ENCODE data around the gene ERP27. TPM values are rescaled to one million over a fixed set of nuclear protein-coding genes. Genes with fewer than 3 reads are reported as not detected.
A peak's percentile ranks its signal among the peaks of the same experiment; 100 is the strongest.

The ERP27 gene
- total RNA-seq, 6 experiments from 2014 or later = not detected

DNA sequence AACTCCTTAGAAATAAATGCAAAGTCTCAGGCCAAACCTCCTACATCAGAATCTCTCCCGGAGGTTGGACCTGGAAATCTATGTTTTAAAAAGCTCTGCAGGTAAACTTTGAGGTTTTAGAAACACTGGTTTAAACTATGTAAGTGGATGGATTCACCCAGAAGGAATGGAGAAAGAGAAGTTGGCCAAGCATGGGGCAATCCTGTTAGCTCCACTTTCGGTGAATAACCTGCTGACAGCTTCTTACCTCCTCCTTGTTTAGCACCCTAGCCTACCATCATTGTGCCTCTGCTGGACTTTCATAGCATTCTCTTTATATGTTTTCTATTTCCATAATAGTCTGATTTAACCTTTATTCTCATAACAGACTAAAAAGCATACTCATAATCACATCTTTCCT lies 26.1 kb upstream of the ERP27 start:
- Mint-ChIP-seq H3K4me3 (no peak overlapping the region), H3K4me1 (ENCODE audit: low read depth) (peaks cover 14% of the 10 kb centered on the region), H3K9me3 (no peaks in the 10 kb centered on the region), H3K27me3 (ENCODE audit: insufficient read depth) (no peaks in the 10 kb centered on the region; the same call in none of the 2 replicates), H3K36me3 (ENCODE audit: low read depth) (no peaks in the 10 kb centered on the region), H3K27ac (no peak overlapping the region)
- TF ChIP-seq, protein P1, sequence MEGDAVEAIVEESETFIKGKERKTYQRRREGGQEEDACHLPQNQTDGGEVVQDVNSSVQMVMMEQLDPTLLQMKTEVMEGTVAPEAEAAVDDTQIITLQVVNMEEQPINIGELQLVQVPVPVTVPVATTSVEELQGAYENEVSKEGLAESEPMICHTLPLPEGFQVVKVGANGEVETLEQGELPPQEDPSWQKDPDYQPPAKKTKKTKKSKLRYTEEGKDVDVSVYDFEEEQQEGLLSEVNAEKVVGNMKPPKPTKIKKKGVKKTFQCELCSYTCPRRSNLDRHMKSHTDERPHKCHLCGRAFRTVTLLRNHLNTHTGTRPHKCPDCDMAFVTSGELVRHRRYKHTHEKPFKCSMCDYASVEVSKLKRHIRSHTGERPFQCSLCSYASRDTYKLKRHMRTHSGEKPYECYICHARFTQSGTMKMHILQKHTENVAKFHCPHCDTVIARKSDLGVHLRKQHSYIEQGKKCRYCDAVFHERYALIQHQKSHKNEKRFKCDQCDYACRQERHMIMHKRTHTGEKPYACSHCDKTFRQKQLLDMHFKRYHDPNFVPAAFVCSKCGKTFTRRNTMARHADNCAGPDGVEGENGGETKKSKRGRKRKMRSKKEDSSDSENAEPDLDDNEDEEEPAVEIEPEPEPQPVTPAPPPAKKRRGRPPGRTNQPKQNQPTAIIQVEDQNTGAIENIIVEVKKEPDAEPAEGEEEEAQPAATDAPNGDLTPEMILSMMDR (IDR thresholded peaks at IDR 0.05) = no peak
- no peak for DNase-seq

DNA sequence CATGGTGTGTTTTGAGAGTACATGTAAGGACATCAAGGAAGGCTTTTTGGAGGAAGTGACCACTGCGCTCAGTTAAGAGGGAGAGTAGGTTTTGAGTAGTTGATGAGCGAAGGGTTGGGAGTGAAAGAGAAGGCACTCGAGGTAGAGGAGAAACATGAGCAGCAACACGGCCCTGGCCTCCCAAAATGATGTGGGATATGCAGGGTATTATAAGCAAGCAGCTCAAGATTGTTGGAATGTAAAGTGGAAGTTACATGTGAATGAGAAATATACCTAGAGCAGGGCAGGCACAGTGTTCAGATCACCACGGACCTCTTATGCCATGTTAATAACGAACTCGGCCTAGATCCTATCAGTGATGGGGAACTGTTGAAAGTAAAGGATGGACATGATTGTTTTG lies 25.2 kb upstream of the ERP27 start:
- no peak for DNase-seq
- Mint-ChIP-seq H3K27ac (no peak overlapping the region), H3K36me3 (ENCODE audit: low read depth) (no peaks in the 10 kb centered on the region), H3K4me1 (ENCODE audit: low read depth) (peaks cover 14% of the 10 kb centered on the region), H3K4me3 (no peak overlapping the region), H3K27me3 (ENCODE audit: insufficient read depth) (no peaks in the 10 kb centered on the region; the same call in none of the 2 replicates), H3K9me3 (no peaks in the 10 kb centered on the region)
- TF ChIP-seq, protein P1 (IDR thresholded peaks at IDR 0.05) = no peak

DNA sequence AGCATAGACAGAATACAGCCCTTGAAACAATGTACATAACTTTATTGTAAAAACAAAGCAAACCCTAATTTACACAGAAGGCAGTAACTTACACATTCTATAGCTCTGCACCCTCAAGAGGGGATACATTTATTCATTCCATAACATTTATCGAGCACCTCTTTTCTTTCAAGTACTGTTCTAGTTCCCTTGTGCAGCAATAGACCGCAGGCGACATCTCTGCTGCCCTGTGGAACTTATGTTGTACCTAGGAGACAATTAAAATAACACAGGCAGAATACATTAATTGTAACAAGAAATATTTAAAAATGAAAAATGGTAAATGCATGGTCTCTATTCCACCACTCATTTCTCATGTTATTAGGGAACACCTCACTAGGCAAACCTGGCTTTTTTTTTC lies 24.5 kb upstream of the ERP27 start:
- H3K4me1 Mint-ChIP-seq (ENCODE audit: low read depth) = peaks cover 14% of the 10 kb centered on the region
- H3K27me3 Mint-ChIP-seq (ENCODE audit: insufficient read depth) = no peaks in the 10 kb centered on the region; the same call in none of the 2 replicates
- no peak overlapping the region for H3K27ac Mint-ChIP-seq
- no peak for DNase-seq
- TF ChIP-seq, protein P1 (IDR thresholded peaks at IDR 0.05) = no peak
- H3K4me3 Mint-ChIP-seq = no peak overlapping the region
- no peaks in the 10 kb centered on the region for H3K36me3 Mint-ChIP-seq (ENCODE audit: low read depth)
- no peaks in the 10 kb centered on the region for H3K9me3 Mint-ChIP-seq

DNA sequence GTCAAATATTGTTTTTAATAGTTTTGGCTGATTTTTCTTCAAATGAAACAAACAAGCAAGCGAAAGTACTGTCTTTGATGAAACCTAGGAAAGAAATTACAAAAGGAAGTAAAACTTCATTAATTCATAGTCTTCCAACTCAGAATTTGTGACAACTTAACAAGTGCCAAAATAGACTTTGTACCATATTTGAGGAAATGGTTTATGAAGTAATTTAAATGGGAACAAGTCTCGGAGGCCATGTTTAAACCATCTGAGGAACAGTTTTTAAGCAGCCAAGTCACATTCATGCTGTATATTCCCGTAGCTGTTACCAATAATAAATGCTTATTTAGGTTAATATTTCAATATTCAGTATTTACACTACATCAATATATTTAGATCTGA lies 23.8 kb upstream of the ERP27 start:
- Mint-ChIP-seq H3K27me3 (ENCODE audit: insufficient read depth) (peaks cover 2% of the 10 kb centered on the region), H3K4me1 (ENCODE audit: low read depth) (peaks cover 14% of the 10 kb centered on the region), H3K36me3 (ENCODE audit: low read depth) (no peaks in the 10 kb centered on the region), H3K27ac (no peak overlapping the region), H3K4me3 (no peak overlapping the region), H3K9me3 (no peaks in the 10 kb centered on the region)
- TF ChIP-seq, protein P1 (IDR thresholded peaks at IDR 0.05) = no peak
- DNase-seq = no peak

DNA sequence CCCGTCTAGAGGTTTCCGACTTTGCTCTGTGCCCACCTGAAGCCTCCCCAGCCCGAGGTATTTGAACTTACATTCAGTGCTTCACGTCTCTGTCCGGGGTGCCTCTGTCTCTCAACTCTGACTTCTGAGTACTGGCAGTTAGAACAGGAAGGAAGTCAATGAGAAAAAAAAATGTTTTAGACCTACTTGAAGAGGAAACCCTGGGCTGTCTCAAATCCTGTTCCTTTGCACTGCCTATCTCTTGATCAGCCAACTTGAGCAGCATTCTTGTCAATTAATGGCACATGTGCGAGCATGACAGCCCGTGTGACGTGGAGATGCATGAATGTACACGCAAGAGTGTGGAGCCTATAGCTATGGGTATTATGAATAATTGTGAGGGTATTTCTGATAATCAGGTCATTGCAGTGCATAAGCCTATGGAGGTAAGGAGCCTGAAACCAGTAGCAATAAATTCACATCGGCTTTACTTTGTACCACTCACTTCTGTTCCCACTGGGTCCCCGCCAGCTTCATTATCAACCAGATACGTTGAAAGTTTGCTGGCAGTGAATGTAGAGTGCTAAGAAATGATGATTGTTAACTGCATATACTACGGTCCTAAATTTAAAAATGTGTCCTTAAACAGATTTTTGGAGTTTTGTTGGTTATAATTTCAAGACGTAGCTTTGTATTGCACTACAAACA lies 23.3 kb upstream of the ERP27 start, which contains the start of gene ARHGDIB:
ARHGDIB (minus strand) TSS at position 136 of the 687 bp plus-strand sequence. CDS start 10,889 bp downstream, outside the sequence.
- TF ChIP-seq, protein P1 (IDR thresholded peaks at IDR 0.05) = no peak
- Mint-ChIP-seq H3K27me3 (ENCODE audit: insufficient read depth) (peaks cover 2% of the 10 kb centered on the region), H3K36me3 (ENCODE audit: low read depth) (no peaks in the 10 kb centered on the region), H3K27ac (peak within 1 kb of the TSS; percentile 0; the same call in 1 of the 2 replicates), H3K9me3 (no peaks in the 10 kb centered on the region), H3K4me3 (peak within 1 kb of the TSS; percentile 12; the same call in 1 of the 2 replicates), H3K4me1 (ENCODE audit: low read depth) (peaks cover 14% of the 10 kb centered on the region)
- DNase-seq = no peak
